A549 (cell line): ENCODE measurements around the gene SH3RF1.

Experiments used
- CTCF ChIP-seq: fragments of >200 bp; sonication (Bioruptor Twin); formaldehyde crosslinking; IDR thresholded peaks from 3 replicates; pipeline ENCODE4 v1.5.1; 2016
- ELK1 ChIP-seq: fragments of 150-350 bp; IDR thresholded peaks from 2 replicates; pipeline ENCODE4 v1.6.1; 2014; ENCODE audit warnings: low read depth, mild to moderate bottlenecking, low read length
- EP300 ChIP-seq, 2 experiments: fragments of >200 bp; sonication (Bioruptor Twin); formaldehyde crosslinking; IDR thresholded peaks; 2 replicates in 1 of 2; 3 replicates in 1 of 2; pipeline ENCODE4 v1.6.1; 2016 to 2017
- MAX ChIP-seq: IDR thresholded peaks from 2 replicates; pipeline ENCODE4 v1.6.1; 2012
- MYC ChIP-seq: IDR thresholded peaks from 2 replicates; pipeline ENCODE4 v1.6.1; 2012; ENCODE audit warnings: mild to moderate bottlenecking, inconsistent platforms, low read length, improper control_type of control experiment, borderline replicate concordance
- POLR2A ChIP-seq: IDR thresholded peaks from 2 replicates; pipeline ENCODE4 v1.6.1; 2012; ENCODE audit warnings: mild to moderate bottlenecking, low read length
- RAD21 ChIP-seq, 2 experiments: fragments of >200 bp in 1 of 2; sonication (Bioruptor Twin) in 1 of 2; formaldehyde crosslinking in 1 of 2; IDR thresholded peaks in 1 of 2; conservative IDR thresholded peaks in 1 of 2; 2 replicates in 1 of 2; 3 replicates in 1 of 2; pipeline ENCODE4 v1.6.1; 2012 to 2018; ENCODE audit warnings: inconsistent platforms in 1 of 2
- RFX5 ChIP-seq: fragments of 450-650 bp; IDR thresholded peaks from 2 replicates; pipeline ENCODE4 v1.7.1; 2014; ENCODE audit warnings: antibody characterized with exemption, mild to moderate bottlenecking, moderate library complexity
- SREBF2 ChIP-seq: fragments of 450-650 bp; IDR thresholded peaks from 2 replicates; pipeline ENCODE4 v1.6.1; 2014; ENCODE audit warnings: mild to moderate bottlenecking, moderate library complexity

GRCh38 chr4:169074117-169074516, 196.6 kb downstream of the SH3RF1 start:
- TF ChIP-seq MYC: no peak
- no peak for TF ChIP-seq CTCF
- TF ChIP-seq EP300 (IDR thresholded peaks at IDR 0.05): no peak
- no peak for TF ChIP-seq RAD21 (conservative IDR thresholded peaks at IDR 0.05 in 1 of 2, IDR thresholded peaks at IDR 0.05 in 1 of 2)
- TF ChIP-seq RFX5: no peak
- no peak for TF ChIP-seq MAX
- TF ChIP-seq POLR2A: no peak
- no peak for TF ChIP-seq SREBF2
- TF ChIP-seq ELK1: no peak
